Transverse colon (tissue), 4 donors: Measurements from ENCODE around the gene NRP1. TPM values are rescaled to one million over a fixed set of nuclear protein-coding genes. Genes with fewer than 3 reads are reported as not detected.

Experiments
- DNase-seq: peaks from one replicate; pipeline ENCODE4 v3.0.0-alpha.2; 2019
- H3K27ac ChIP-seq, 4 donors: fragments of 200-600 bp; sonication (generic); 2 replicates each; pipeline ENCODE4 v1.5.1; 2016 to 2018; ENCODE audit warnings: inconsistent platforms in 4 of 4
- H3K27me3 ChIP-seq: fragments of 200-600 bp; sonication (generic); 2 replicates; pipeline ENCODE4 v1.5.1; 2017; ENCODE audit warnings: inconsistent platforms
- H3K36me3 ChIP-seq, 4 donors: fragments of 200-600 bp; sonication (generic); 2 replicates each; pipeline ENCODE4 v1.5.1; 2017 to 2019; ENCODE audit warnings: inconsistent platforms in 4 of 4
- H3K4me1 ChIP-seq, 4 donors: fragments of 200-600 bp; sonication (generic); 2 replicates each; pipeline ENCODE4 v1.5.1; 2017 to 2020; ENCODE audit warnings: inconsistent platforms in 4 of 4
- H3K4me3 ChIP-seq, 4 donors: fragments of 200-600 bp; sonication (generic); 1 replicate in 1 of 4; 2 replicates in 3 of 4; pipeline versions ENCODE4 v1.5.1 to v1.6.1; 2017 to 2019; ENCODE audit warnings: inconsistent platforms in 4 of 4
- H3K9me3 ChIP-seq, 2 donors: fragments of 200-600 bp; sonication (generic); 2 replicates each; pipeline ENCODE4 v1.5.1; 2017 to 2019; ENCODE audit warnings: inconsistent platforms in 2 of 2
- EP300 ChIP-seq: sonication (generic); formaldehyde crosslinking; IDR thresholded peaks from one replicate; pipeline ENCODE4 v1.6.1; 2017; ENCODE audit warnings: antibody characterized with exemption, low read depth
- POLR2A ChIP-seq: fragments of 450-650 bp; IDR thresholded peaks from one replicate; pipeline ENCODE4 v1.6.1; 2016; ENCODE audit warnings: antibody characterized with exemption, mild to moderate bottlenecking, moderate library complexity
- POLR2AphosphoS5 ChIP-seq, 3 donors: sonication (generic); formaldehyde crosslinking; IDR thresholded peaks; one replicate each; pipeline ENCODE4 v1.6.1; 2016; ENCODE audit warnings: antibody characterized with exemption in 3 of 3
- WGBS, 2 donors: methylation state at CpG; one replicate each; pipeline ENCODE4 v1.1.5; 2018; ENCODE audit warnings: low coverage in 1 of 2; 5-methylcytosine and 5-hydroxymethylcytosine counted together
- in situ Hi-C, 4 donors: fragments of 200-750 bp; cut with MboI; loops; one replicate each; pipeline versions ENCODE4 v1.15.0 to v1.15.1; 2017; ENCODE audit warnings: low sequenced_read_pairs in 3 of 4, low pct_ligation_motif_present in 1 of 4, low pct_unique_long_range_greater_than_20kb in 1 of 4
- intact Hi-C: fragments of 100-400 bp; cut with DNase I; formaldehyde crosslinking; loops from one replicate; pipeline ENCODE4 v1.15.1; 2023; ENCODE audit warnings: low total_unique reads
- total RNA-seq, 4 donors: library from RNA; depleted of rRNA; stranded (reverse); fragments of >200 nt; gene quantifications; one replicate each; pipeline ENCODE4 v1.1.0, GENCODE V29; 2016
- TF ChIP-seq, protein P1 (sequence below), 5 experiments: fragments of 200-600 bp in 3 of 5; fragments of 450-650 bp in 2 of 5; sonication (generic) in 3 of 5; IDR thresholded peaks; 1 replicate in 2 of 5; 2 replicates in 3 of 5; pipeline ENCODE4 v1.5.1; 2016 to 2017; ENCODE audit warnings: antibody characterized with exemption in 5 of 5, inconsistent platforms in 3 of 5, mild to moderate bottlenecking in 2 of 5, moderate library complexity in 1 of 5

The NRP1 gene
- total RNA-seq, 4 donors from 2014 or later: 14.1 to 35.5 (median 19.5) TPM

GRCh38 chr10:33310853-33311252 is 23.6 kb downstream of the NRP1 start:
- Histone ChIP-seq H3K9me3 (no peaks in the 10 kb centered on the region), H3K27me3 (no peaks in the 10 kb centered on the region), H3K4me1 (peaks cover 0 to 18% (median 6%) of the 10 kb centered on the region in 4 donors), H3K4me3 (no peak overlapping the region), H3K27ac (no peak overlapping the region), H3K36me3 (no peaks in the 10 kb centered on the region)
- 79 to 85% methylated on average over 3 to 4 of the region's 4 CpGs for WGBS, 2 donors
- DNase-seq: no peak
- in situ Hi-C loops: no loop called here
- intact Hi-C loops: no loop called here
- TF ChIP-seq EP300 (no peak), POLR2AphosphoS5 (IDR thresholded peaks at IDR 0.05) (no peak), POLR2A (no peak)
- TF ChIP-seq, protein P1, sequence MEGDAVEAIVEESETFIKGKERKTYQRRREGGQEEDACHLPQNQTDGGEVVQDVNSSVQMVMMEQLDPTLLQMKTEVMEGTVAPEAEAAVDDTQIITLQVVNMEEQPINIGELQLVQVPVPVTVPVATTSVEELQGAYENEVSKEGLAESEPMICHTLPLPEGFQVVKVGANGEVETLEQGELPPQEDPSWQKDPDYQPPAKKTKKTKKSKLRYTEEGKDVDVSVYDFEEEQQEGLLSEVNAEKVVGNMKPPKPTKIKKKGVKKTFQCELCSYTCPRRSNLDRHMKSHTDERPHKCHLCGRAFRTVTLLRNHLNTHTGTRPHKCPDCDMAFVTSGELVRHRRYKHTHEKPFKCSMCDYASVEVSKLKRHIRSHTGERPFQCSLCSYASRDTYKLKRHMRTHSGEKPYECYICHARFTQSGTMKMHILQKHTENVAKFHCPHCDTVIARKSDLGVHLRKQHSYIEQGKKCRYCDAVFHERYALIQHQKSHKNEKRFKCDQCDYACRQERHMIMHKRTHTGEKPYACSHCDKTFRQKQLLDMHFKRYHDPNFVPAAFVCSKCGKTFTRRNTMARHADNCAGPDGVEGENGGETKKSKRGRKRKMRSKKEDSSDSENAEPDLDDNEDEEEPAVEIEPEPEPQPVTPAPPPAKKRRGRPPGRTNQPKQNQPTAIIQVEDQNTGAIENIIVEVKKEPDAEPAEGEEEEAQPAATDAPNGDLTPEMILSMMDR (IDR thresholded peaks at IDR 0.05): no peak

GRCh38 chr10:33309406-33309805 is 25.1 kb downstream of the NRP1 start:
- Histone ChIP-seq H3K4me1 (peaks cover 0 to 10% (median 6%) of the 10 kb centered on the region in 4 donors), H3K9me3 (no peaks in the 10 kb centered on the region), H3K4me3 (no peak overlapping the region), H3K27me3 (no peaks in the 10 kb centered on the region), H3K36me3 (no peaks in the 10 kb centered on the region), H3K27ac (no peak overlapping the region)
- in situ Hi-C loops: no loop called here
- 69 to 72% methylated on average over 6 to 8 of the region's 8 CpGs for WGBS, 2 donors
- TF ChIP-seq EP300 (no peak), POLR2AphosphoS5 (IDR thresholded peaks at IDR 0.05) (no peak), POLR2A (no peak)
- TF ChIP-seq, protein P1 (IDR thresholded peaks at IDR 0.05): no peak
- no peak for DNase-seq
- intact Hi-C loops: no loop called here

DNA sequence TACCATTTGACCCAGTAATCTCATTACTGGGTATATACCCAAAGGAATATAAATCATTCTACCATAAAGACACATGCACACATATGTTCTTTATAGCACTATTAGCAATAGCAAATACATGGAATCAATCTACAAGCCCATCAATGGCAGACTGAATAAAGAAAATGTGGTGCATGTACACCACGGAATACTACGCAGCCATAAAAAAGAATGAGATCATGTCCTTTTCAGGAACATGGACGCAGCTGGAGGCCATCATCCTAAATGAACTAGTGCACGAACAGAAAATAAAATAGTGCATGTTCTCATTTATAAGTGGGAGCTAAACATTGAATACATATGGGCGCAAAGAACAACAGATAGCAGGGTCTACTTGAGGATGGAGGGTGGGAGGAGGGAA is 26.6 kb downstream of the NRP1 start:
- in situ Hi-C loops: no loop called here

DNA sequence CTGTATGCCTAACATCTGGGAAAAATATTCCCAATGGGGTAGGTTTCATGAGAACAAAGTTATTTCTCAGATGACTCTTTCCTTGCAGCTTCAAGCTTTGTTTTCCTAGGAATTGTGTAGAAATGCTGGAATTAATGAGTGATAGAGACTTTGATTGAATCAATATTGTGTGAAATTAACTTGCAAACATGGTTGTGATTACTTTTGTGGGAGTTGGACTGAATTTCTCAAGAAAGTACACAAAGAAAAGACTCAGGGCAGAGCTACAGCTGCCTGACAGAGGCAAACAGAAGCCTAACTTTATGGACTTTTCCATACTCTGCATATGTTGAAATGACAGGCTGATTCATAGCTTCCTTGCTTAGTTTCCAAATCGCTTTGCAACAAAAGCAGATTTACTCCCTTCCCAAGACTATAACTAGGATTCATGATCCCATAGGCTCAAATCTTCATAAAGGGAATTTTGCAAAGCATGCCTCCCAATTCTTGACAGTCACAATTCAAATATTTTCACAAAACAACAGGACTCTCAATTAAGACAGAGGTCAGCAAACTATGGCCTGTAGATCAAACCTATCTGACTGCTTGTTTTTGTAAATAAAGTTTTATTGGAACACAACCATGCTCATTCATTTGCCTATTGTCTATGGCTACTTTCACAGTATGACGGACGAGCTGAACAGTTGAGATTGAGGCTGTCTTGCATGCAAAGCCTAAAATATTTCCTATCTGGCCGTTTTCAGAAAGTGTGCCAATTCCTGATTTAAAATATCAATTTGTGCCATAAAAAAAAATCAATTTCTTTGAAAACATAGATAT is 27.6 kb downstream of the NRP1 start:
- intact Hi-C loops: no loop called here
- WGBS, 2 donors: 63 to 74% methylated on average over 4 of the region's 4 CpGs
- no peaks in the 10 kb centered on the region for H3K36me3 ChIP-seq
- in situ Hi-C loops: no loop called here
- H3K27me3 ChIP-seq: no peaks in the 10 kb centered on the region
- H3K4me3 ChIP-seq: no peak overlapping the region
- no peaks in the 10 kb centered on the region for H3K9me3 ChIP-seq
- no peak for DNase-seq
- H3K27ac ChIP-seq: peak overlapping the region in 2 of 4 donors; percentile 7 to 11
- no peak for TF ChIP-seq POLR2A
- no peak for TF ChIP-seq POLR2AphosphoS5 (IDR thresholded peaks at IDR 0.05)
- TF ChIP-seq, protein P1 (IDR thresholded peaks at IDR 0.05): no peak
- no peak for TF ChIP-seq EP300
- peaks cover 0 to 7% (median 6%) of the 10 kb centered on the region in 4 donors for H3K4me1 ChIP-seq

More for the DNA sequence above, 26.6 kb downstream of the NRP1 start:
- intact Hi-C loops: no loop called here
- H3K4me3 ChIP-seq: no peak overlapping the region
- no peaks in the 10 kb centered on the region for H3K36me3 ChIP-seq
- TF ChIP-seq EP300 (no peak), POLR2A (no peak), POLR2AphosphoS5 (IDR thresholded peaks at IDR 0.05) (no peak)
- TF ChIP-seq, protein P1 (IDR thresholded peaks at IDR 0.05): no peak
- no peak for DNase-seq
- no peak overlapping the region for H3K27ac ChIP-seq
- H3K9me3 ChIP-seq: no peaks in the 10 kb centered on the region
- WGBS, 2 donors: 94 to 96% methylated on average over 5 of the region's 5 CpGs
- peaks cover 0 to 7% (median 6%) of the 10 kb centered on the region in 4 donors for H3K4me1 ChIP-seq
- no peaks in the 10 kb centered on the region for H3K27me3 ChIP-seq
